Gastroesophageal sphincter (tissue), 4 donors: ENCODE results near the gene MSMP. TPM values are rescaled to one million over a fixed set of nuclear protein-coding genes. Genes with fewer than 3 reads are reported as not detected.

Experiments
- ATAC-seq: fragments of 150-250 bp; one replicate; pipeline ENCODE4 v1.9.1; 2016; ENCODE audit warnings: mild to moderate bottlenecking, moderate library complexity
- H3K27ac ChIP-seq, 4 donors: fragments of 200-600 bp; sonication (generic) in 3 of 4; 1 replicate in 3 of 4; 2 replicates in 1 of 4; pipeline ENCODE4 v1.5.1; 2016 to 2019
- H3K27me3 ChIP-seq: fragments of 200-600 bp; sonication (generic); one replicate; pipeline ENCODE4 v1.5.1; 2019
- H3K36me3 ChIP-seq, 2 donors: fragments of 200-600 bp; sonication (generic); one replicate each; pipeline ENCODE4 v1.5.1; 2019; ENCODE audit warnings: control low read depth in 1 of 2
- H3K4me1 ChIP-seq, 3 donors: fragments of 200-600 bp; sonication (generic); 1 replicate in 2 of 3; 2 replicates in 1 of 3; pipeline ENCODE4 v1.5.1; 2016 to 2019; ENCODE audit warnings: control low read depth in 2 of 3
- H3K4me3 ChIP-seq, 2 donors: fragments of 200-600 bp; sonication (generic); one replicate each; pipeline ENCODE4 v1.5.1; 2019; ENCODE audit warnings: mild to moderate bottlenecking in 1 of 2, moderate library complexity in 1 of 2
- H3K9me3 ChIP-seq, 3 donors: fragments of 200-600 bp; sonication (generic); one replicate each; pipeline ENCODE4 v1.5.1; 2017 to 2019; ENCODE audit warnings: control low read depth in 2 of 3
- CTCF ChIP-seq, 4 experiments: fragments of 200-600 bp in 2 of 4; fragments of 450-650 bp in 2 of 4; sonication (generic) in 1 of 4; IDR thresholded peaks; one replicate each; pipeline ENCODE4 v1.5.1; 2017 to 2019; ENCODE audit warnings: antibody characterized with exemption in 4 of 4, mild to moderate bottlenecking in 2 of 4, moderate library complexity in 2 of 4
- EP300 ChIP-seq: sonication (generic); formaldehyde crosslinking; IDR thresholded peaks from one replicate; pipeline ENCODE4 v1.6.1; 2017; ENCODE audit warnings: antibody characterized with exemption, mild to moderate bottlenecking
- POLR2A ChIP-seq, 2 donors: fragments of 450-650 bp; IDR thresholded peaks; one replicate each; pipeline ENCODE4 v1.6.1; 2017; ENCODE audit warnings: antibody characterized with exemption in 2 of 2, mild to moderate bottlenecking in 2 of 2, moderate library complexity in 1 of 2
- POLR2AphosphoS5 ChIP-seq: sonication (generic); formaldehyde crosslinking; IDR thresholded peaks from one replicate; pipeline ENCODE4 v1.6.1; 2017; ENCODE audit warnings: antibody characterized with exemption
- WGBS, 2 donors: methylation state at CpG; one replicate each; pipeline ENCODE4 v1.1.5; 2018; ENCODE audit warnings: low coverage in 1 of 2; 5-methylcytosine and 5-hydroxymethylcytosine counted together
- total RNA-seq, 4 donors: library from RNA; depleted of rRNA; stranded (reverse); fragments of >200 nt; gene quantifications; one replicate each; pipeline ENCODE4 v1.1.0, GENCODE V29; 2016

MSMP gene
- total RNA-seq, 4 donors from 2014 or later = 2.0 TPM; not detected in 3

- ATAC-seq = no peak
- H3K9me3 ChIP-seq = no peaks in the 10 kb centered on the region
- peaks cover 5 to 60% (median 34%) of the 10 kb centered on the region in 3 donors for H3K4me1 ChIP-seq
- H3K36me3 ChIP-seq = no peaks in the 10 kb centered on the region
- TF ChIP-seq EP300 = no peak
- no peak for TF ChIP-seq POLR2A (IDR thresholded peaks at IDR 0.05)
- TF ChIP-seq CTCF (IDR thresholded peaks at IDR 0.05) = no peak
- no peak for TF ChIP-seq POLR2AphosphoS5
- H3K27me3 ChIP-seq = no peaks in the 10 kb centered on the region
- H3K4me3 ChIP-seq = peak overlapping the region; percentile 58 to 69
- H3K27ac ChIP-seq = peak overlapping the region; percentile 64 to 91 (median 89)
- WGBS, 2 donors = 29% methylated on average over 7 of the region's 34 CpGs; no CpG with 5 or more reads in 1 of the 2 donors
Observed at GRCh38 chr9:35792024-35792813, 38.1 kb upstream of the MSMP start.

GRCh38 chr9:35791297-35791921 is 37.3 kb upstream of the MSMP start, which contains the start of gene NPR2:
Gene NPR2 (plus strand): TSS chr9:35791591. CDS start chr9:35792409, 818 bp downstream.
- TF ChIP-seq POLR2AphosphoS5 (no peak), CTCF (IDR thresholded peaks at IDR 0.05) (peak in 2 of 4 experiments; percentile 26 to 32), EP300 (no peak), POLR2A (IDR thresholded peaks at IDR 0.05) (peak; percentile 32 to 43)
- Histone ChIP-seq H3K4me3 (peak within 1 kb of the TSS; percentile 58 to 69), H3K27ac (peak within 1 kb of the TSS; percentile 81 to 91 (median 89)), H3K36me3 (no peaks in the 10 kb centered on the region), H3K27me3 (no peaks in the 10 kb centered on the region), H3K9me3 (no peaks in the 10 kb centered on the region), H3K4me1 (peaks cover 5 to 54% (median 34%) of the 10 kb centered on the region in 3 donors)
- peak; percentile 81 for ATAC-seq
- 0 to 9% methylated on average over 1 to 9 of the region's 64 CpGs for WGBS, 2 donors

GRCh38 chr9:35790385-35791296 is 36.6 kb upstream of the MSMP start:
- peak; percentile 80 for ATAC-seq
- Histone ChIP-seq H3K27me3 (no peaks in the 10 kb centered on the region), H3K4me3 (peak overlapping the region; percentile 58 to 69), H3K4me1 (peaks cover 5 to 54% (median 32%) of the 10 kb centered on the region in 3 donors), H3K9me3 (no peaks in the 10 kb centered on the region), H3K36me3 (peaks cover 0 to 5% of the 10 kb centered on the region in 2 donors), H3K27ac (peak overlapping the region; percentile 81 to 91 (median 89))
- TF ChIP-seq EP300 (no peak), CTCF (IDR thresholded peaks at IDR 0.05) (peak; percentile 87 to 92 (median 89))
- WGBS, 2 donors = 30 to 51% methylated on average over 7 to 22 of the region's 37 CpGs

- WGBS, 2 donors = 7 to 30% methylated on average over 3 to 4 of the region's 4 CpGs
- TF ChIP-seq CTCF (IDR thresholded peaks at IDR 0.05) (no peak), EP300 (no peak), POLR2A (IDR thresholded peaks at IDR 0.05) (no peak)
- no peaks in the 10 kb centered on the region for H3K27me3 ChIP-seq
- peaks cover 0 to 5% of the 10 kb centered on the region in 2 donors for H3K36me3 ChIP-seq
- no peak for ATAC-seq
- peak overlapping the region in 2 of 4 donors; percentile 87 to 91 for H3K27ac ChIP-seq
- peaks cover 5 to 49% (median 28%) of the 10 kb centered on the region in 3 donors for H3K4me1 ChIP-seq
- H3K4me3 ChIP-seq = no peak overlapping the region
- H3K9me3 ChIP-seq = no peaks in the 10 kb centered on the region
Observed at GRCh38 chr9:35790025-35790384, 35.9 kb upstream of the MSMP start.
